ENCODE measurements around the gene TRIM71. TPM values are rescaled to one million over a fixed set of nuclear protein-coding genes. Genes with fewer than 3 reads are reported as not detected.
"Not testable (repeated sequence)": the region's sequence is repeated elsewhere in the genome, so short reads cannot be mapped to it uniquely, and the experiment has no call there.

Gene TRIM71
- total and polyA plus RNA-seq, 3 experiments from 2014 or later = 0.02 to 0.07 TPM; not detected in 1

DNA sequence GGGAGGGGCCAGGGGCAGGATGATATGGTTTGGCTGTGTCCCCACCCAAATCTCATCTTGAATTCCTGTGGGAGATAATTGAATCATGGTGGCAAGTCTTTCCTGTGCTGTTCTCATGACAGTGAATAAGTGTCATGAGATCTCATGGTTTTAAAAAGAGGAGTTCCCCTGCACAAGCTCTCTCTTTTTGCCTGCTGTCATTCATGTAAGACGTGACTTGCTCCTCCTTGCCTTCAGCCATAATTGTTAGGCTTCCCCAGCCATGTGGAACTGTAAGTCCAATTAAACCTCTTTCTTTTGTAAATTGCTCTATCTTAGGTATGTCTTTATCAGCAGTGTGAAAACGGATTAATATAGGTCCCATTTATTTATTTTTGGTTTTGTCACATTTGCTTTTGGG is 113.5 kb downstream of the TRIM71 start:
- H3K4me1 ChIP-seq (ENCODE audit: insufficient read depth, low read length); H3K36me3 ChIP-seq (ENCODE audit: insufficient read depth, low read length); H3K9me3 Mint-ChIP-seq; H3K4me3 Mint-ChIP-seq; H3K27me3 ChIP-seq (ENCODE audit: insufficient read depth, low read length, poor library complexity, severe bottlenecking); CTCF ChIA-PET; H3K27ac Mint-ChIP-seq; DNase-seq; H3K4me3 ChIP-seq (ENCODE audit: low read length); H3K4me1 Mint-ChIP-seq; H3K27ac ChIP-seq (ENCODE audit: low read depth, low read length); H3K9me3 ChIP-seq (ENCODE audit: low read length); POLR2A ChIA-PET: not testable (repeated sequence)
- H3K27me3 Mint-ChIP-seq = peaks cover 7 to 26% of the 10 kb centered on the region in 2 donors
- H3K36me3 Mint-ChIP-seq = peaks cover 0 to 13% (median 0%) of the 10 kb centered on the region in 3 donors

DNA sequence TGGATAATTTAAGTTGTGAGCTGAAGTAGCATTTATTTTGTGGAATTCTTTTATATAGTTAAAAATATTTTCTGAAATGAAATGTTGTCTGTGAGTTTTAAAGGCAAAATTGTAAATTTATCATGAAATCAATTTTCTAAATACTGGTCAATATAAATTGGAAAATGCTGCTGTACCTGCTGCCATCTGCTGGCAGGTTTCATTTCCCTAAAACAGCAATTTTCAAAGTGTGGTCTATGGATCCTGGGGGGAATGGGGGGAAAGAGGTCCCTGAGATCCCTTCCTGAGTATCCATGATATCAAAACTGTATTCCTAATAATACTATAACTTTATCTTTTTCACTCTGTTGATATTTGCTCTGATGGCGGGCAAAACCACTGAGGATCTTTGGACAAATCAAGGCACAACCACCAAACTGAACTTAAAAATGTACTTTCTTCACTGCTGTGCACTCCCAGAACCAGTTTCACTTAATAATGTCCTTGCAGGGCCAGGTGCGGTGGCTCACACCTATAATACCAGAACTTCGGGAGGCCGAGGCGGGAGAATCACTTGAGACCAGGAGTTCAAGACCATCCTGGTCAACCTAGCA is 116.4 kb downstream of the TRIM71 start:
- Mint-ChIP-seq H3K9me3 (peaks cover 0 to 6% (median 0%) of the 10 kb centered on the region in 5 donors), H3K36me3 (peaks cover 0 to 13% (median 0%) of the 10 kb centered on the region in 3 donors), H3K4me1 (no peaks in the 10 kb centered on the region), H3K27me3 (peaks cover 4 to 21% of the 10 kb centered on the region in 2 donors), H3K4me3 (no peak overlapping the region), H3K27ac (peak overlapping the region in 2 of 8 donors; percentile 38 to 51)
- DNase-seq = no peak
- H3K27me3 ChIP-seq (ENCODE audit: insufficient read depth, low read length, poor library complexity, severe bottlenecking) = no peaks in the 10 kb centered on the region
- no peaks in the 10 kb centered on the region for H3K36me3 ChIP-seq (ENCODE audit: insufficient read depth, low read length)
- H3K4me3 ChIP-seq (ENCODE audit: low read length) = no peak overlapping the region
- ChIA-PET POLR2A (no interaction called here), CTCF (interaction anchor here (0.9 kb wide), 1 partner anchor 422 kb away, joined by 5 read pairs; no protein-coding TSS in a partner anchor)
- H3K27ac ChIP-seq (ENCODE audit: low read depth, low read length) = no peak overlapping the region
- no peaks in the 10 kb centered on the region for H3K9me3 ChIP-seq (ENCODE audit: low read length)
- H3K4me1 ChIP-seq (ENCODE audit: insufficient read depth, low read length) = no peaks in the 10 kb centered on the region

DNA sequence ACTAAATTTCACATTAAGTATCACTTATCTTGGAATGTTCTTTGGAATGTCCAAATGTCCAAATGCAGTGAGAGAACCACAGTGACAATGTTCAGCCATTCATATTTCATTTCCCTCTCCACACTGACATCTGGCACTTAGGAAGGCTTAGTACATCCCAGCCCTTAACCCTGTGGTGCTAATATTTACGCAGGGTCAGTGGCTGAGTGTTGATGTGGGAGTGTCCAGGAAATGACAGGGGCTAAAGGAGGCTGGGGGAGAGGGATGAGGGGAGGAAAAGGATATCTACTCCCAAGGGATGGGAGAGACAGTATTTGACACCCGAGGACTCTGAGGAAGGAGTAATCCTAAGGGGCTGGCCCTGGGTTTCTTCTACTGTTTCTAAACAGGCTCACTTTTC is 119.5 kb downstream of the TRIM71 start:
- Histone ChIP-seq H3K9me3 (ENCODE audit: low read length) (no peaks in the 10 kb centered on the region), H3K27me3 (ENCODE audit: insufficient read depth, low read length, poor library complexity, severe bottlenecking) (no peaks in the 10 kb centered on the region), H3K36me3 (ENCODE audit: insufficient read depth, low read length) (no peaks in the 10 kb centered on the region), H3K4me3 (ENCODE audit: low read length) (no peak overlapping the region), H3K27ac (ENCODE audit: low read depth, low read length) (no peak overlapping the region), H3K4me1 (ENCODE audit: insufficient read depth, low read length) (no peaks in the 10 kb centered on the region)
- ChIA-PET CTCF (no interaction called here), POLR2A (no interaction called here)
- DNase-seq = no peak
- Mint-ChIP-seq H3K36me3 (no peaks in the 10 kb centered on the region), H3K4me3 (no peak overlapping the region), H3K27me3 (peaks cover 0 to 3% of the 10 kb centered on the region in 2 donors), H3K27ac (no peak overlapping the region), H3K4me1 (no peaks in the 10 kb centered on the region), H3K9me3 (no peaks in the 10 kb centered on the region)

DNA sequence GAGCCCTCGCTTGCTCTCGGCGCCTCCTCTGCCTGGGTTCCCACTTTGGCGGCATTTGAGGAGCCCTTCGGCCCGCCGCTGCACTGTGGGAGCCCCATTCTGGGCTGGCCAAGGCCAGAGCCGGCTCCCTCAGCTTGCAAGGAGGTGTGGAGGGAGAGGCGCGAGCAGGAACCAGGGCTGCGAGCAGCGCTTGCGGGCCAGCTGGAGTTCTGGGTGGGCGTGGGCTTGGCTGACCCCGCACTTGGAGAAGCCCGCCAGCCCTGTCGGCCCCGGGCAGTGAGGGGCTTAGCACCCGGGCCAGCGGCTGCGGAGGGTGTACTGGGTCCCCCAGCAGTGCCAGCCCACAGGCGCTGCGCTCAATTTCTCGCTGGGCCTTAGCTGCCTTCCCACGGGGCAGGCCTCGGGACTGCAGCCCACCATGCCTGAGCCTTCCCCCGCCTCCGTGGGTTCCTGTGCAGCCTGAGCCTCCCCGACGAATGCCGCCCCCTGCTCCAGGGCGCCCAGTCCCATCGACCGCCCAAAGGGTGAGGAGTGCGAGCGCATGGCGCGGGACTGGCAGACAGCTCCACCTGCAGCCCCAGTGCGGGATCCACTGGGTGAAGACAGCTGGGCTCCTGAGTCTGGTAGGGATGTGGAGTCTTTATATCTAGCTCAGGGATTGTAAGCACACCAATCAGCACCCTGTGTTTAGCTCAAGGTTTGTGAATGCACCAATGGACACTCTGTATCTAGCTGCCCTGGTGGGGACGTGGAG is 121.9 kb downstream of the TRIM71 start:
- DNase-seq; CTCF ChIA-PET; H3K27ac Mint-ChIP-seq; H3K36me3 Mint-ChIP-seq; H3K27me3 ChIP-seq (ENCODE audit: insufficient read depth, low read length, poor library complexity, severe bottlenecking); H3K9me3 Mint-ChIP-seq; H3K4me1 Mint-ChIP-seq; H3K27me3 Mint-ChIP-seq; H3K4me3 Mint-ChIP-seq; POLR2A ChIA-PET; H3K9me3 ChIP-seq (ENCODE audit: low read length); H3K4me3 ChIP-seq (ENCODE audit: low read length); H3K4me1 ChIP-seq (ENCODE audit: insufficient read depth, low read length); H3K36me3 ChIP-seq (ENCODE audit: insufficient read depth, low read length); H3K27ac ChIP-seq (ENCODE audit: low read depth, low read length): not testable (repeated sequence)

DNA sequence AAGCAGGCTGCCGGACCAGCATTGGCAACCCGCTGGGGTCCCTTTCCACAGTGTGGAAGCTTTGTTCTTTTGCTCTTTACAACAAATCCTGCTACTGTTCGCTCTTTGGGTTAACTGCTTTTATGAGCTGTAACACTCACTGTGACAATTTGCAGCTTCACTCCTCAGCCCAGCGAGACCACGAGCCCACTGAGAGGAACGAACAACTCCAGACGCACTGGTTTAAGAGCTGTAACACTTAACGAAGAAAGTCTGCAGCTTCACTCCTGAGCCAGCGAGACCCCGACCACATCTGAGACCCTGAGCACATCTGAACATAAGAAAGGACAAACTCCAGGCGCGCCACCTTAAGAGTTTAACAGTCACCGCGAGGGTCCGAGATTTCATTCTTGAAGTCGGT is 122.9 kb downstream of the TRIM71 start:
- Histone ChIP-seq H3K36me3 (ENCODE audit: insufficient read depth, low read length) (no peaks in the 10 kb centered on the region), H3K9me3 (ENCODE audit: low read length) (no peaks in the 10 kb centered on the region), H3K4me1 (ENCODE audit: insufficient read depth, low read length) (no peaks in the 10 kb centered on the region), H3K27ac (ENCODE audit: low read depth, low read length) (no peak overlapping the region), H3K4me3 (ENCODE audit: low read length) (no peak overlapping the region), H3K27me3 (ENCODE audit: insufficient read depth, low read length, poor library complexity, severe bottlenecking) (no peaks in the 10 kb centered on the region)
- ChIA-PET CTCF (no interaction called here), POLR2A (no interaction called here)
- H3K4me1 Mint-ChIP-seq = no peaks in the 10 kb centered on the region
- peak overlapping the region in 1 of 8 donors; percentile 26 for H3K27ac Mint-ChIP-seq
- no peaks in the 10 kb centered on the region for H3K36me3 Mint-ChIP-seq
- no peak for DNase-seq
- no peaks in the 10 kb centered on the region for H3K9me3 Mint-ChIP-seq
- H3K4me3 Mint-ChIP-seq = no peak overlapping the region
- no peaks in the 10 kb centered on the region for H3K27me3 Mint-ChIP-seq

DNA sequence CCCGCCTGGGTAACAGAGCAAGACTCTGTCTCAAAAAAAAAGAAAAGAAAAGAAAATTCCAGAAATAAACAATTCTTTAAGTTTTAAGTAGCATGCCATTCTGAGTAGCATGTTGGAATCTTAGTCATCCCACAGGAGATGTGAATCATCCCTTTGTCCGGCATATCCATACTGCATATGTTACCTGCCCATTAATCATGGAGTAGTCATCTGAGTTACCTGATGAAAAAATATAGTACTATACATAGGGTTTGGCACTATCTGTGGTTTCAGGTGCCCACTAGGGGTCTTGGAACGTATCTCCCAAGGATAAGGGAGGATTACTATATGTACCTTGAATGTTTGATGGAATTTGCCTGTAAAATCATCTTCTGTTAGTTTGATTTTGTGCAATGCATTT is 127.3 kb downstream of the TRIM71 start:
- H3K4me3 Mint-ChIP-seq = no peak overlapping the region
- Histone ChIP-seq H3K9me3 (ENCODE audit: low read length) (no peaks in the 10 kb centered on the region), H3K27me3 (ENCODE audit: insufficient read depth, low read length, poor library complexity, severe bottlenecking) (no peaks in the 10 kb centered on the region), H3K27ac (ENCODE audit: low read depth, low read length) (no peak overlapping the region), H3K36me3 (ENCODE audit: insufficient read depth, low read length) (no peaks in the 10 kb centered on the region), H3K4me1 (ENCODE audit: insufficient read depth, low read length) (peaks cover 7% of the 10 kb centered on the region), H3K4me3 (ENCODE audit: low read length) (no peak overlapping the region)
- POLR2A ChIA-PET = no interaction called here
- no peaks in the 10 kb centered on the region for H3K27me3 Mint-ChIP-seq
- H3K4me1 Mint-ChIP-seq = peaks cover 9 to 24% (median 22%) of the 10 kb centered on the region in 3 donors
- no peak for DNase-seq
- no peak overlapping the region for H3K27ac Mint-ChIP-seq
- H3K9me3 Mint-ChIP-seq = no peaks in the 10 kb centered on the region
- CTCF ChIA-PET = no interaction called here
- no peaks in the 10 kb centered on the region for H3K36me3 Mint-ChIP-seq

DNA sequence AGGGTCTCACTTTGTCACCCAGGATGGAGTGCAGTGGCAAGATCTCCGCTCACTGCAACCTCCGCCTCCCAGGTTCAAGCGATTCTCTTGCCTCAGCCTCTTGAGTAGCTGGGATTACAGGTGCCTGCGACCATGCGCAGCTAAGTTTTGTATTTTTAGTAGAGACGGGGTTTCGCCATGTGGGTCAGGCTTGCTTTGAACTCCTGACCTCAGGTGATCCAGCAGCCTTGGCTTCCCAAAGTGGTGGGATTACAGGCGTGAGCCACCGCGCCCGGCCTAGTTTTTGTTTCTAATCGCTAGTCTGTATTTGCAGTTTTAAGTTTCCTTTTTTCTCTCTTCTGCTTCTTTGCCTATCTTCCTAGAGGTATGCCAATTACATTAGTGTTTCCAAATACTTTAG is 127.8 kb downstream of the TRIM71 start:
- H3K27ac Mint-ChIP-seq; POLR2A ChIA-PET; H3K4me3 ChIP-seq (ENCODE audit: low read length); H3K36me3 Mint-ChIP-seq; H3K9me3 ChIP-seq (ENCODE audit: low read length); H3K4me1 ChIP-seq (ENCODE audit: insufficient read depth, low read length); H3K27me3 Mint-ChIP-seq; H3K36me3 ChIP-seq (ENCODE audit: insufficient read depth, low read length); CTCF ChIA-PET; H3K27ac ChIP-seq (ENCODE audit: low read depth, low read length); H3K27me3 ChIP-seq (ENCODE audit: insufficient read depth, low read length, poor library complexity, severe bottlenecking); H3K4me3 Mint-ChIP-seq; H3K9me3 Mint-ChIP-seq: not testable (repeated sequence)
- H3K4me1 Mint-ChIP-seq = peaks cover 9 to 28% (median 26%) of the 10 kb centered on the region in 3 donors
- DNase-seq = peak in 2 of 5 donors; percentile 27 to 52

DNA sequence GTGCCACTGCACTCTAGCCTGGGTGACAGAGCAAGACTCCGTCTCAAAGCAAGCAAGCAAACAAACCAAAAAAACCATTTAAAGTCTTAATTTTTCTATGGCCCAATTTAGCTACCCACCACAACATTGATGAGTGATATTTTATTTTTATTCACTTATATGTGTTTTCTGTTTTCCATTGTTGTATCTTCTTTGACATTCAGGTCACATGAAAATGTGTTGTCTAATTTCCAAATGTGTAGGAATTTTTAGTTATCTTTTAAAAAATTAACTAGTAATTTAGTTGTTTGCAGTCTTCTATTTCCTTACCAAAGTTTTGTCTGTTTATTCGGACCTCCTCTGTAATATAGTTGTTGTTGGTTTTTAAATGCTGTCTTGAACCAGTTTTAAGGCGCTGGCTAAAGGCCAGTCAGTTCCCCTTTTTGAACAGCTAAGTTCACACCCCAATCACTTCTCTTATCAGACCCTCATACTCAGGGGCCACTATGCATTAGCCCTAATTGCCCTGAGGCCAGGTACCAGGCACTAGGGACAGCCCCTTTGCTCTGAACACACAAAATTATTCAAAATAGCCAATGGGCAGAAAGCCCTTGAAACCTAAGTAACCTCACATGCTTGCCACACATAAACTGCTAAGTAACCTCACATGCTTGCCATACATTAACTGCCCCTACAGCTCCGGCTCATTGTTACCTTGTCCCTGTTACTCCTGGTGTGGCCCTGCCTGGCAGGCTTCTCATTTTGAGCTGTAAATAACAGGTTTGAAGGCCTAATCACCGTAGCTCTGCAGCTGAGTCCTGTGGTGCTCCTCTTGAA is 129.4 kb downstream of the TRIM71 start:
- no peaks in the 10 kb centered on the region for H3K9me3 Mint-ChIP-seq
- no peak overlapping the region for H3K27ac ChIP-seq (ENCODE audit: low read depth, low read length)
- no peaks in the 10 kb centered on the region for H3K27me3 ChIP-seq (ENCODE audit: insufficient read depth, low read length, poor library complexity, severe bottlenecking)
- H3K9me3 ChIP-seq (ENCODE audit: low read length) = no peaks in the 10 kb centered on the region
- H3K36me3 ChIP-seq (ENCODE audit: insufficient read depth, low read length) = no peaks in the 10 kb centered on the region
- DNase-seq = no peak
- H3K27me3 Mint-ChIP-seq = no peaks in the 10 kb centered on the region
- H3K4me3 Mint-ChIP-seq = no peak overlapping the region
- CTCF ChIA-PET = interaction anchor here (0.7 to 5.6 kb wide), 17 partner anchors 25 to 425 kb away, joined by 3 to 125 read pairs (median 4); no protein-coding TSS in a partner anchor
- POLR2A ChIA-PET = no interaction called here
- H3K4me1 Mint-ChIP-seq = peaks cover 21 to 41% (median 41%) of the 10 kb centered on the region in 3 donors
- H3K4me1 ChIP-seq (ENCODE audit: insufficient read depth, low read length) = peaks cover 21% of the 10 kb centered on the region
- H3K36me3 Mint-ChIP-seq = peaks cover 0 to 3% (median 0%) of the 10 kb centered on the region in 3 donors
- H3K27ac Mint-ChIP-seq = peak overlapping the region in 1 of 8 donors; percentile 32
- H3K4me3 ChIP-seq (ENCODE audit: low read length) = no peak overlapping the region
